GM19025 (cell line): ENCODE results near the gene ZCCHC14.
"Not testable (repeated sequence)": the region's sequence is repeated elsewhere in the genome, so short reads cannot be mapped to it uniquely, and the experiment has no call there.

ENCODE experiments used
- ATAC-seq: cut with Tn5 transposase; IDR thresholded peaks from one replicate; pipeline ENCODE4 v1.9.1; 2021; ENCODE audit warnings: mild to moderate bottlenecking, low read depth, moderate library complexity; ENCODE audit not compliant: unreplicated experiment

The ZCCHC14 gene

DNA sequence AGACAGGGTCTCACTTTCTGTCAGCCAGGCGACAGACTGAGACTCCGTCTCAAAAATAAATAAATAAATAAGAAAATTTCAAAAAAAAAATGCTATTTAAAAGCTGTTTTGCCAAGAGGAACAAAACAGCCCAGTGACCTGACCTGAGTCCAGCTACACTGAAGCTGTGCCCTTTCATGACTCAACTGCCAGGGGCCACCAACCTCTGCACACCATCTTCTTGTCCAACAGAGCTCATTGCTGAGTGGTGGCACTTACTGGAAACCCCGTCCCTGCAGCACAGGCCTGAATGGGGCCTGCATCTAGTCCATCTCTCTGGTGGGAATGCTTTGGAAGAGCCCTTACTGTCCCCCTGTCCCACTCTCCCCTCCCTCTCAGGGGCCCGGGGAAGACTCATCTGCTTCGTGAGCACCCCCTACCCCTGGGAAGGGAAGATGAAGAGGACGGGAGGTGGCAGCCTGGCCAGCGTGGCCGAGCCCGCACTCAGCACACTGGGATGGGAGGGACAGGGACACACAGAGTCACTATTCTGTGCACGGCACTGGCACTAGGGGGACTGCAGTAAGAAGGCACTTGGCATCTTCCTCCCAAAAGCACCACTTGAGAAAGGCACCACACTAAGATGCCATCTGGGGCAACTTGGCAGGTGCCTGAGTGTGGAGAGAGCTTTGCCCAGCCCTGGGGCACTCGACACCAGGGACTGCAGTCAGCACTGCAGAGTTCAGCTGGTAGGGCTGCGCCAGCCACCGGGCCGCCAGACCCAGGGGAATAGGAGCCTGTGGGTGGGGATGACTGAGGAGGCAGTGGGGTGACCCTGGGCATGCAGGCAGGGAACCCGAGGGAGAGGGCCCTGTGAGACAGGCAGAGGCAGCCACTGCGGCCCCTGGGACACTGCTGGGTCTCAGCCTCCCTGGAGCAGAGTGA lies 122.8 kb downstream of the ZCCHC14 start:
- ATAC-seq = no peak

DNA sequence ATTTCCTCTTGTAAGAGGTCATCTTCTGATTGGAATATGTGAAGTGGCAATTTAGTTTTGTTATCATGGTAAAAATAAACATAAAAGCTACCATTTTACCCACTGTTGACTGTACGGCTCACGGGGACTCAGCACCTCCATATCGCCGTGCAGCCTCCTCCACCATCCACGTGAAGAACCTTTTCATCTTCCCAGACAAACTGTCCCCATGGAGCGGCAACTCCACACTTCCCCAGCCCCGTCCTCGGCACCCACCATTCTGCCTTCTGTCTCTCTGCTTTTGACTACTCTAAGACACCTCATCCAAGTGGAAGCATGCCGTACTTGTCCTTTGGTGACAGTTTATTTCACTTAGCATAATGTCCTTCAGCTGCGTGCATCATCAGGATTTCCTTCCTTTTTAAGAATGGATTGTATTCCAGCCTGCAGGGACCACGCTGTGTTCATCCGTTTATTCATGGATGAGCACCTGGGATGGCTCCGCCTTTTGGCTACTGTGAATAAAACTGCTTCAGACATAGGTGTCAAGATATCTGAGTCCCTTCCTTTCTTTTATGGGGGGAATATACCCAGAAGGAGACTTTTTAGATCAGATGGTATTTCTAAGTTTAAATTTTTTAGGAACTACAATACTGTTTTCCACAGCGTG lies 123.6 kb downstream of the ZCCHC14 start:
- no peak for ATAC-seq

DNA sequence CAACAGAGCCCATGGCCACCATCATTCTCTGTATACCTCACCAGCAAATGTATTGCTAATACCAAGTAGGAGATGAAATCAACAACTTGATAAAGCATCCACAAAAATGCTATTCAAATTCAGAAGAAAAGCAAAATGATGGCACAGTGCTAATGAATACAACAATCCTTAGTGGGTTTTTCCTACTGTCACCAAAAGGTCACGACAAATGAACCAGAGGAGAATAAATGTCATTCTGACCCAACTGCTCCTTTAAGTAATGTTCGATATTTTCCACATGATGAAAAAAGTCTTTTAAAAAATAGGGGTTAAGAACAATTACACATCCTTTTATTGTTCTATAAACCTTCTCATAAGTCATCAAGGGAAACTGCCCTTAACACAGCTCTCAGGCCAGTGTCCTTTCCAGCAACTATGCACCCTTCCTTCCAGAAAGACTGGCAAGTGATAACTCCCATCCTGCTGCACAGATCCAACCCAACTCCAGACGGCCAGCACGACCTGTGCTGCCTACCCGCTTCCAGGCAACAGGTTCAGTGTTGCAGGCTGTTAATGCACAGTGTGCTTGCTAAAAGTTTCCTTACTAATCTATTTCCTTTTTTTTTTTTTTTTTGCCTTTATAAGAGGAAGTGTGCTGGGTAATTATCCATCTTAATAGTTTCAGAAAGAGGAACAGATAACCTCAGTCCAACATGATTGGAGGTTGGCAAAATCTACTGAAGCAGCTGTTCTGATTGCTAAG lies 124.6 kb downstream of the ZCCHC14 start:
- no peak for ATAC-seq

DNA sequence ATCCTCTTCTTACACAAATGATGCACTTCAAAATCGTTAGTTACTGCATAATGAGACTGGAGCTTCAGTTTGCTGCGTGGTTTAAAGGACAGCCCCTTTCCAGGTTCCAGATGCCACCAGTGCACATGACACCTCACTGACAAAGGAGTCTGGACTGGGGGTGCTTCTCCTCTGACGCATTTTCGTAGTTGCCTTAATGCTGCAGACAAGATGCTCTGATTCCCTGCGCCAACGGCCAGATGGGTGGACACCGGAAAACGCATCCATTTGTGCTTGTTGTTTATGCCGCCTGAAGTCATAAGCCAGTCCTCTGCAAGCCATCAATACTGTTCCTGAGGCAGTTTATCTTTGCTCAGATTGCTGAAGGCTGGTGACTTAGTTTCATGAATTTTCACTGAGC lies 125.3 kb downstream of the ZCCHC14 start:
- no peak for ATAC-seq

DNA sequence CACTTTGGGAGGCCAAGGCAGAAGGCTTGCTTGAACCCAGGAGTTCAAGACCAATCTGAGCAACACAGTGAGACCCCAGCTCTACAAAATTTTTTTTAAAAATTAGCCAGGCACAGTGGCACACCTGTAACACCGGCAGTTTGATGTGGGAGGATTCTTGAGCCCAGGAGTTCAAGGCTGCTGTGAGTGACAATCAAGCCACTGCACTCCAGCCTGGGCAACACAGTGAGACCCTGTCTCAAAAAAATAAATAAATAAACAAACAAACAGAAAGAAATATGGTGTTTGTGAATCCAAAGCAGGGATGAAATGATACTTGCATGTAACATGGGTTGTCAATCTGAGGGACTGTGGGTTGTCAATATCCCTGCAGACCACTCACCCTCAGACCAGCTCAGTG lies 125.9 kb downstream of the ZCCHC14 start:
- no peak for ATAC-seq

DNA sequence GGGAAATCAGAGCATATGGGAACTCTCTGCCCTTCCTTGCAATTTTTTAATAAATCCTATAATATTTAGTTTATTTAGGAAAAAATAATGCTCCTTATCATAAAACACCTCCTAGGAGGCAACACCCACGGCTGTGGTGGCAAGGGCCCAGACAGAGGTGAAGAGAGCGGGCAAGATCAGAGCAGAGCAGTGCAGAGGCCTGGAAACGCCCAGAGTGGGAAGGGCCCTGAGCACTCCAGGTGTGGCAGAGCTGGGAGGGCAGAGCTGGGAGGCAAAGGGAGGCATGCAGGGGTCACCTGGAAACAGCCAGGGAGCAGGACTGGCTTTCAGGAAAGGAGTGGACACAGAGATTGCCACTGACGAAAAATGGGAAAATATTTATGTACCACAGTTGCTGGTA lies 126.5 kb downstream of the ZCCHC14 start:
- ATAC-seq = no peak

DNA sequence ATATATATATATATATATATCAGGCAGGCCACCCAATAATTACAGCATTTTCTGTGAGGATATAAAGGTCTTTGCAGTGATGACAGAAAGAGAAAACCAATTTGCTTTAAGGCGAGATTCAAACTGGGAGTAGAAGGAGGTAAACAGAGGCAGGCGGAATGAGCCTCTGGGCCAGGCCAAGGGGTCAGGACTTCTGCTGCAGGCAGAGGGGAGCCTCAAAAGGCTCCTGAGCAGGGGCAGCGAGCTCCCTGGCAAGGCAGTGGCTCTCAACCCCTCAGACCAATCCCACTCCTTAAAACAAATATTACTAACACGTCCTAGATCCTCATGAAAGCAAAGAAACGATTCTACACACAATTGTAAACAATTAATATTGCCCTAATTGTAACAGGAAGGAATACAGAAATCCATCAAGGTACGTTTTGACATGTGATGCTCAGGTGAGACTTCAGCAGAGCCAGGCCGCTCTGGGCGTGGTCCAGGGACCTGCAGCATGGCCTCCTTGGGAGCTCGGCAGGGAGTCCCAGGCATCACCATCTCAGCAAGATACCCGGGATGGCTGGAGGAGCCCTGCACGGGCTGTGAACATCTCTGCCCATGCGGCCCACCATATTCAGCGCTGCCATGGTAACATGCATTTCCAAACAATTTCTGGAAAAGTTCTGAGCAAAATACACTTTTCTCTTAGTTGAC lies 127.7 kb downstream of the ZCCHC14 start:
- no peak for ATAC-seq

DNA sequence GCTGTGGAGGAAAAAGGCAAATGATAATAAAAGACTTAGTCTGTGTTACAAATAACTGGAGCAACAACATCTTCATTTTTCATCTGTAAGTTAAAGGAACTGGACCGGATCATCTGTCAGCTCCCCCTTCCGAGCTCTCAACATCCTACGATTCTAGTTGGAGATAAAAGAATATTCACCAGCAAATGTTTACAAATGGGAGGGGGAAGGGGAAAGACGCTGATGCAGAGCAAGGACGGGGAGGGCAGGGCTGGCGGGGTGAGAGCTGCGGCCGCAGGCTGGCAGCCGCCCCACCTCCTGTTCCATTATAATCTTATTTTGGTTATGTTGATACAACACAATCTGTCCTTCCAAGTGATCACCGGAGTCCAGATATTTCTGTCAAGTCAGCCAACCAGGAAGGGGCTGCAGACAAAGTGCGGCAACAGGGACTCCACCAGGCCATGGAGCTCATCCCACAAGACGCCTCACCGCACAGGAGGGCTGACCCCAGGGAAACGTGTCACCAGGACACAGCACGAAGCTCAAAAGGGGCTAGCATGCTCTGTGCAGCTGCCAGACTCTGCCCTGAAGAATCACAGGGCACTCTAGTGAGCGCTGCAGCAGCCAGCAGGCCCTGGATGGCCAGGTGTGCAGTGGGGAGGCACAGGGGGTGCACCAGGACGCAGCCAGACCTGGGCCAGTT lies 128.9 kb downstream of the ZCCHC14 start:
- ATAC-seq = no peak

DNA sequence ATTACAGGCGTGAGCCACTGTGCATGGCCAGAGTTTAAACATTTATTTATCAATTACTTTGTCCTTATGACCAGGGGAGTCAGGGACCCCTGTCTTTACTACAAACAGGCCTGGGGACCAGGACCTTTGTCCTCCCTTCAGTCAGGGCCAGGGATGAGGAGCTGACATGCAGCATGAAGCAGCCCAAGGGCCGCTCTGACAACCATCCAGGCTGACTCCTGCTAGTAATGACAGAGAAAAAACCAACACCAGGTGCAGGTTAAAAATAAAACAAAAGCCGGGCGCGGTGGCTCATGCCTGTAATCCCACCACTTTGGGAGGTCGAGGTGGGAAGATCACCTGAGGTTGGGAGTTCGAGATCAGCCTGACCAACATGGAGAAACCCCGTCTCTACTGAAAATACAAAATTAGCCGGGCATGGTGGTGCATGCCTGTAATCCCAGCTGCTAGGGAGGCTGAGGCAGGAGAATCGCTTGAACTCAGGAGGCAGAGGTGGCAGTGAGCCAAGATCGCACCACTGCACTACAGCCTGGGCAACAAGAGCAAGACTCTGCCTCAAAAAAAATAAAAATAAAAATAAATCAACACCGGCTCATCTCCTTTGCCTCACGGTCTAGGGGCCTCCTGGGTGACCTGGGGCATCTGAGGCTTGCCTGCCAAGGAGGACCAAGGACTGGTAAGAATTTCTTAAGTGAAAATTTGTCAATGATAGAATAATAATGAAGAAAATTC lies 129.8 kb downstream of the ZCCHC14 start:
- ATAC-seq = not testable (repeated sequence)

DNA sequence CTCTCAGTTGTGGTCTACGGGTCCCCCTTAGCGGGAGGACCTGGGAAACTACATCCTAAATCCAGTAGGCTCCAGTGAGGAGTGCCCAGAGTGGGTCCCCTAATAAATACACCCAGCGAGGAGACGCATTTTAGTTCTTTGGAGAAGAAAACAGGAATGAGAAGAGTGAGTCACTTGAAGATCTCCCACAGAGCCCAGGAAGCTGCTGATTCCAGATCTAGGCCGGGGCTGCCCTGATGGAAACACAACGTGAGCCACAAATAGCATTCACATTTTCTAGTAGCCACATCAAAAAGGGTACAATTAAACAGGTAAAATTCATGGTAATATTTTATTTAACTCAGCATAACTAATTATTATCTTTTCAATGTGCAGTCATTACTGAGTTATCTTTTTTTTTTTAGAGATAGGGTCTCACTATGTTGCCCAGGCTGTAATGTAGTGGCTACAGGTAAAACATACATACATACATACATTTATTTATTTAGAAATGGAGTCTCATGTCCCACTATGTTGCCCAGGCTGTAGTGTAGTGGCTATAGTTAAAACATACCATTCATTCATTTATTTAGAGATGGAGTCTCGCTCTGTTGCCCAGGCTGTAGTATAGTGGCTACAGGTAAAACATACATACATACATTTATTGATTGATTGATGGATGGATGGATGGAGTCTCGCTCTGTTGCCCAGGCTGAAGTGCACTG lies 130.8 kb downstream of the ZCCHC14 start:
- no peak for ATAC-seq

DNA sequence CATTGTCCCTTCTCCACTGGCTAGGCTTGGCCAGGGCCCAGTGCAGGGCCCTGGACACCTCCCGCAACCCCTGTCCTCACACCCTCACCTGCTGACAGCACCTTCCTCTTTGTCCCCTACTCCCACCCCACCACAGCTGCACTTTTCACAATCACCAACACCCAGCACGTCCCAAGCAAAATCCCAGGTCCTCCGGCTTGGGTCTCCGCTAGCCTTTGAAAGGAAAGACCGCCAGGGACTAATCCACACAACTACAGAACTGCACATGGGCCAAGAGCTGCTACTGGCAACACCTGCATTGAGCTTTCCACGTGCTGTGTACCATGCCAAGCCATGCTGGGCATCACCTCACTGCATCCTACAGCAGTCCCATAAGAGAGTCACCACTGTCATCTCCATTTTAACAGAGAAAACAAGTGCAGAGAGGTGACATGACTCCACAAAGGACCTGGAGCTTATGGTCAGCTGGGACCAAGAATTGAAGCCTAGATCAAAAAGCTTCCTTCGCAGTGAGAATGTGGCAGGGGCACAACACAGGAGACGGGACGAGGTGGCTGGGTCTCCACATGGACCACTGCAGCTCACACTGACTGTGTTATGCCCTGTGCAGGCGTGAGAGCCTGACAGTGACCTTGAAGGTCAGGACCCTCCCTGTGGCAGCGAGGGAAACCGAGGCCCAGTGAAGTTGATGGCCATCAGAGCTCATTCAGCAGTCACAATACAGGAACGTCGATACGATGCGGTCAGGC lies 131.8 kb downstream of the ZCCHC14 start:
- no peak for ATAC-seq

DNA sequence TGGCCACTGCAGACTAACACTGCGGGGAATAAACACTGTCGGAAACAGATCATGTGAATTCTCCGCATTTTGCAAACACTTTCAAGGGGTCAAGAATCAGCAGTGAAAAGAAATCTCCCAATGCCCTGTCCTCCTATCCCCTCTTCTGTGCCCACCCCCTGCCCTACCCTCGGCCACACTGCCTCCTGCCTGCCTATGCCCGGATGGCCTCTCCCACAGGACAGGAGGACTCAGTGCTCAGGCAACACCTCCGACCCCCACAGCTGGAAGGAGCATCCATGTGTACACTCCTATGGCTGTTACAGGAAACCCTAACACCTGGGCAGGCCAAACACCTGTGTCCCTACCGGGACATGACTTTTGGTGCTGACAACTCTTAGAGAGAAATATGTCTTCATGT lies 133.7 kb downstream of the ZCCHC14 start:
- ATAC-seq = no peak

DNA sequence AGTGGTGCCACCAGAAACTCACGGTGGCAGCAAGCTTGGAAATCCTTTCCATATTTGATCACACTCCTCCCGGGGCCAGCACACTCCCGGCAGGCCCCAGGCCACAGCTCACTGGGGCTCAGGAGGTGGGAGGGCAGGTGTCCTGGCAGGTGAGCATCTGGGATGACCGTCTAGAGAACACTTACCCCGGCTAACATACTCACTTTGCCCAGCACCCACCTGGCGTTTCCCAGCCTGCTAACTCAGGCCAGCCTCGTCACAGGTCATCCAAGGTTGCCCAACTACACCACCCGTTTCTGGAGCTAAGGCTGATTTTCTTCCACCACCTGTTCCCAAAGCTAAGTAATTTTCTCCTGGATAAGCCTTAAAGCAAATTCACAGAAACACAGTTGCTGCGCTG lies 134.1 kb downstream of the ZCCHC14 start:
- ATAC-seq = no peak

DNA sequence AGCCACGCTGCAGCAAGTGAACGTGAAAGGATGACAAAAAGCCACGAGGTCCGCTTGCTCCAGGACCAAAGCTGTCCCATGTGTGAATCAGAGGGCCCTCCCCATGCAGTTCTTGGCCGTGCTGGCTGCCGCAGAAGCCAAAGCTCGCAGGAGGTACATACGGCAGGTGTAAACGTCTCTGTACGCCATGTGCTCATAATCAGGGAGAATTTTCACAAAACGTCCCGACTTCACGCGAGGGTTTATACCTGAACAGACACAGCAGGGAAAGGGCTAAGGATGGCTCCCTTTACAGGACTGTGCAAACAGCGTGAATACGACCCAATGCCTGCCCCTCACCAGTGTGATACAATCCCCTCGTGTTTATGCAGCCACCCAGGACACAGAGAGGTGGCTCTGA lies 134.6 kb downstream of the ZCCHC14 start:
- ATAC-seq = no peak

DNA sequence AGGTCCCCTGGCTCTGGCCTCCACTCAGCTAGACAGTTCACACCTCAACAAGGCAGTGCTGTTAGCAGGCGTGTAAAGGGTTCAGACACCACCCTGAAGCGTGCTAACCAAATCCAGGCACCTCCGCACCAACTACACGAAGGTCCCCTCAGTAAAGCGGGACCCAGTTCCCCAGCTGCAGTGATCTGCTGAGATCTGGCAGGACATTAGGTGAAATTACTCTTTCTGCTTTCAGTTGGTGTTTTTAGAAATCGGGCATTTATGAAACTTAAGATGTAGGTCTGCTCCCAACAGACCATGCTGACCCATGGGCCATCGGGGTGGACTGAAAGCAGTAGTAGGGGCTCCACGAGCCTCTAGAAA lies 136.4 kb downstream of the ZCCHC14 start:
- no peak for ATAC-seq
